Effector CD8-positive, alpha-beta T cell (primary cell): ENCODE measurements around the gene MLLT3.

Experiments
- DNase-seq: peaks from one replicate; lab custom pipeline; 2025; lab: John Stamatoyannopoulos, UW
- total RNA-seq, 4 experiments: gene quantifications; one replicate each; lab custom pipeline; 2026; lab: John Stamatoyannopoulos, UW

Gene MLLT3
- 115 to 240 (median 156) reads per million in 4 experiments for total RNA-seq

DNA sequence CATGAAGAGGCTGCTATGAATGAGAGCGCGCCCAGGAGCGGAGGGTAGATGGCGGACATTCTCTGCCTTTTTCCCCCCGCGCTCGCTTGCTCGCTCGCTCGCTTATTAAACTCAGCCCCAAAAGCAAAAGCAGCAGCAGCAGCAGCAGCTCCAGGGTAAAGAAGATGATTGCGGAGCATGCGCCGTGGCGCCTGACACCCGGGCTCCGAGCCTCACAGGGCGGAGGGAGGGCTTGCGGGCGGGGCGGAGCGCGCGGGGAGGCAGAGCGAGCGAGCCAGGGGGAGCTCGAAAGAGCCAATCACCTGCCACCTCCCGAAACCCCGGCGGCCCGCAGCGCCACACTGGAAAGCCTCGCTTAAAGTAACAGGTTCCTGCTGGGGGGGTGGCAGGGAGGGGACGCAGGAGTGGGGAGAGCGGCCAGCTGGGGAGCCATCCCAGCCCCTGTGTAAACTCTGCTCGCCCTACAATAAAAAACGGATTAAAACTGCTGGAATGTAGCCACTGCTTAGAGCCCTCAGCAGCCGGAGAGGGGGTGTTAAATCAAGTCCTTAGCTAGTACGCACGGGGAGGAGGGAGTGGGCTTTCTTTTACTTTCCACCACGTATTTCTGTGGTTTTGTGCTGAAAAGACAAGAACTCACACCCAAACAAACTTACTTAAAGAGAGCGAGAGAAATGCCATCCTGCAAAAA lies at the start of gene MLLT3:
Gene MLLT3, minus strand, starts transcription at position 170 of the 691 bp plus-strand sequence.
- DNase-seq = peak; percentile 94

DNA sequence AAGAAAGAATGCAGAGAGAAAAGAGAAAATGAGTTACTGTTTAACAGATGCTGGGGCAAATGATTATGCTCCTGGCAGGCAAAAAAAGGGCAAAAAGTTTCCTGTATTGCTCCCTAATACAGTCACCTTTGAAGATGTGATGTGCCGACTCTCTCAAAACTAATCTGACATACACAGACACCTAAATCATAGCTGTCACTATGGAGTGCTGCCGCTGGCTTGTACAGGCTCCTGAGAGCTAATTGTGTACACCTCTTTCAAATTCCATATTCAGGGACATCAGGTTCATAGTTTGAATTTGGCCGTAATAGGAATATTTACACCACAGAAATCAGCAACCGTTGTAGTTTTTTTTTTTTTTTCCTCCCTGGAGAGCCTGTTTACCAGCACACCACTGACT lies 49.3 kb upstream of the MLLT3 start:
- DNase-seq = no peak

DNA sequence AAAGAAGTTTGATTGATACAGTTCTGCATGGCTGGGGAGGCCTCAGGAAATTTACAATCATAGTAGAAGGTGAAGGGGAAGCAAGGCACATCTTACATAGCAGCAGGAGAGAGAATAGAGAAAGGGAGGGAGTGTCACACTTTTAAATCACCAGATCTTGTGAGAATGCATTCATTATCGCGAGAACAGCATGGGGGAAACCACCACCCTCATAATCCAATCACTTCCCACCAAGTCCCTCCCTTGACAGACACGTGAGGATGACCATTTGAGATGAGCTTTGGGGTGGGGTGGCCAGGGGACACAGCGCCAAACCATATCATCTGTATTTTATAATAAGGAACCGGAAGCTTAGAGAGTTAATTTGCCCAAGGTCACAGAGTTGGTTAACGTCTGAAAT lies 48.1 kb upstream of the MLLT3 start:
- DNase-seq = no peak

DNA sequence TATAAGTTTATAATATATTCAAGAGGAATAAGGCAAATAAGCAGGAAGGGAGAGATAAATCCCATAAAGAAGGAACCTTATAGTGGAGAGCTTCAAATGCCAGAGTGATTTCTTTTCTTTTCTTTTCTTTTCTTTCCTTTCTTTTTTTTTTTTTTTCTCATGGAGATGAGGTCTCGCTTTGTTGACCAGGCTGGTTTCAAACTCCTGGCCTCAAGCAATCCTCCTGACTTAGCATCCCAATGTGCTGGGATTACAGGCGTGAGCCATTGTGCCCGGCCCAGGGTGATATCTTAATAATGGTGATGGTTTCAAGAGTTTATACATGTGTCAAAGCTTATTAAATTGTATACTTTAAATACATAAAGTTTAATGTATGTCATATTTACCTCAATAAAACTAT lies 42.2 kb upstream of the MLLT3 start:
- DNase-seq = no peak

DNA sequence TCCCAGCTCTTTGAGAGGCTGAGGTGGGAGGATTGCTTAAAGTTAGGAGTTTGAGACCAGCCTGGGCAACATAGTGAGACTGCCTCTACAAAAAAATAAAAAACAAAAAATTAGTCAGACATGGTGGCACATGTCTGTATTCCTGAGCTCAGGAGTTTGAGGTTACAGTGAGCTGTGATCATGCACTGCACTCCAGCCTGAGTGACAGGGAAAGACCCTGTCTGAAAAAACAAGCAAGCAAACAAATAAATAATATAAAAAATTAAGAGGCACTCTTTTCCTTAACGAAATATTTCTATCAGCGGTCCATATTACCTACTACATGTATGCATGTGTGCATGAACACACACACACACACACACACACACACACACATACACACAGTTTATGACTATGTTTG lies 40.8 kb upstream of the MLLT3 start:
- no peak for DNase-seq

DNA sequence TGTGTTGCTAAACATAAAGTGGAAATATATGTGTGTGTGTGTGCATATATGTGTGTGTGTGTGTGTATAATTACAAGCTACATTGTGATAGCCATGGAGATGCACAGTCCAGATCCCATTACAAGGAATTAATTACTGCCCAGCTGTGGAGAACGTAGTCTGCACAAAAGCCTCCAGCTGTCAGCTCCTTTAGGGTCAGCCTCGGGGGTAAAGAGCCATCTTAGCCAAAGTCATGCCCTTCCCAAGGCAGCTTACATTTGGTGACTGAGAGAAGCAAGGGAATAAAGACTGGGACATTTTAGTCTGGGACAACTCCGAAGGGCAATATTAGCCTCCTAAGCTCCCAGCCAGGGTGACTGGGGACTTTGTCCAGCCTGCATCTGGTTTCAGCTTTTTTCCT lies 39.9 kb upstream of the MLLT3 start:
- no peak for DNase-seq

DNA sequence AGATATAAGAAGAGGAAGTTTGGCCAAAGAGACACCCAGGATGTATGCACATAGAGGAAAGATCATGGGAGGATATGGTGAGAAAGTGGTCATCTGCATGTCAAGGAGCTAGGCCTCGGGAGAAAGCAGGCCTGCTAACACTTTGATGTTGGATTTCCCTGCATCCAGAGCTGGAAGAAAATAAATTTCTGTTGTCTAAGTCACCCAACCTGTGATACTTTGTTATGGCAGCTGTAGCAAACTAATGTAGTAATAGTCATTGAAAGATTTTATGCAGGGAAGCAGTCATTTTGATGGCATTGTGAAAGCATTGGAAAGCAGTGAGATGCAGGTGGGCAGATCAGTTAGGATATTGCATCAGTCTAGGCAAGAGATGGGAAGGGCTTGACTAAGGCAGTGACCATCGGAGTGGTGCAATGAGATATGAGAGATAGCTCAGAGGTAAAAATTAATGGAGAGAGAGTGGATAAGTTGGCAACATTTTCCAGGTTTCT lies 37.2 kb upstream of the MLLT3 start:
- no peak for DNase-seq

DNA sequence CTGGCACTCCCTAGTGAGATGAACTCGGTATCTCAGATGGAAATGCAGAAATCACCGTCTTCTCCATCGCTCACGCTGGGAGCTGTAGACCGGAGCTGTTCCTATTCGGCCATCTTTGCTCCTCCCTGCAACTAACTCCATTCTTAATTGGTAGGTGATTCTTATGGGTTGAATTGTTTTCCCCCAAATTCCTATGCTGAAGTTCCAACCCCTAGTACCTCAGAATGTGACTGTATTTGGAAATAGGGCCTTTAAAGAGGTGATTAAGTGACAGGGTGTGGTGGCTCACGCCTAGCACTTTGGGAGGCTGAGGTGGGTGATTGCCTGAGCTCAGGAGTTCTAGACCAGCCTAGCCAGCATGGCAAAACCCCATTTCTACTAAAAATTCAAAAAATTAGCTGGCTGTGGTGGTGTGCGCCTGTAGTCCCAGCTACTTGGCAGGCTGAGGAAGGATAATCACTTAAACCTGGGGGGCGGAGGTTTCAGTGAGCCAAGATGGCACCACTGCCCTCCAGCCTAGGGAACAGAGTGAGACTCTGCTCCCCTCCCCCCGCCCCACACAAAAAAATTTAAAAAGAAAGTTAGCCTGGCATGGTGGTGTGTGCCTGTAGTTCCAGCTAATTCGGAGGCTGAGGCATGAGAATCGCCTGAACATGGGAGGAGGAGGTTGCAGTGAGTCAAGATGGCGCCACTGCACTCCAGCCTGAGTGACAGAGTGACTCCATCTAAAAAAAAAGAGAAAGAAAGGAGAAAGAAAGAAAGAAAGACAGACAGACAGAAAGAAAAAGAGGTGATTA lies 36.6 kb upstream of the MLLT3 start:
- DNase-seq = no peak

DNA sequence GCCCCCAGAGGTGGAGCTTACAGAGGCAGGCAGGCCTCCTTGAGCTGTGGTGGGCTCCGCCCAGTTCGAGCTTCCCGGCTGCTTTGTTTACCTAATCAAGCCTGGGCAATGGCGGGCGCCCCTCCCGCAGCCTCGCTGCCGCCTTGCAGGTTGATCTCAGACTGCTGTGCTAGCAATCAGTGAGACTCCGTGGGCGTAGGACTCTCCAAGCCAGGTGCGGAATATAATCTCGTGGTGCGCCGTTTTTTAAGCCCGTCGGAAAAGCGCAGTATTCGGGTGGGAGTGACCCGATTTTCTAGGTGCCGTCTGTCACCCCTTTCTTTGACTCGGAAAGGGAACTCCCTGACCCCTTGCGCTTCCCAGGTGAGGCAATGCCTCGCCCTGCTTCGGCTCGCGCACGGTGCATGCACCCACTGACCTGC lies 36.0 kb upstream of the MLLT3 start:
- peak; percentile 31 for DNase-seq

DNA sequence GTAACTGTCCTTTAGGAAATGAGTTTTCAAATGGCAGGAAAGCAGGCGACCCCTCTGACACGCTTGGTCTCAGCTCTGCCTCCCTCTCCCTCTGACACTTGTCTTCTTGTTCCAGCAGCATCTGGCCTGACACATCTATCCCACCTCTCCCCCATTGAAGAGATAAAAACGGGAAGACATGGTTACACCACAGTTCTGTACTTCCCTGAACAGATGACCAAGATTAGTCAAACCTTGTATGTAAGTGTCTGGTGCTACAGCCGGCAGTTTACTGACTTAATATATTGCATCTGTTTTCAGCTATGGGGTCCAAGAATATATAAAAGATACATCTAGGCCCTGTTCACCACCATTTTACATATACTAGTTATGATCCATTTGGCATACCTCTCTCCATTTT lies 29.6 kb upstream of the MLLT3 start:
- DNase-seq = no peak

DNA sequence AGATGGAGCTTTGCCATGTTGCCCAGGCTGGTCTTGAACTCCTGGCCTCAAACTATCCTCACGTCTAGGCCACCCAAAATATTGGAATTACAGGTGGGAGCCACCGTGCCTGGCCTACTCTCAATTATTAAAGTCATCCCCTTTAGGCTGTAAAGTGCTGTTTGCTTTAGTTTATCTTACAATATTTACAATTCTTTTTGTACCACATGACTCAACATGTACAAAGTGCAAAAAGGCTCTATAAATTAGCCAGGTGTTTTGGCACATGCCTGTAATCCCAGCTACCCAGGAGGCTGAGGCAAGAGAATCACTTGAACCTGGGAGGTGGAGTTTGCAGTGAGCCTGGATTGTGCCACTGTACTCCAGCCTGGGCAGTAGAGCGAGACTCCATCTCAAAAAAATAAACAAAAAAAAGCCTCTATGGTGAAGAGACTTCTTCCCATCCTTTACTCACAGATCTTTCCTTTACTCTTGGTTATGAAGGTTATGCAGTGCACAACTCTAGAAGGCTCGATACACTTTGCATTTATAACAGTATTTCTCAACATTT lies 28.5 kb upstream of the MLLT3 start:
- DNase-seq = no peak

DNA sequence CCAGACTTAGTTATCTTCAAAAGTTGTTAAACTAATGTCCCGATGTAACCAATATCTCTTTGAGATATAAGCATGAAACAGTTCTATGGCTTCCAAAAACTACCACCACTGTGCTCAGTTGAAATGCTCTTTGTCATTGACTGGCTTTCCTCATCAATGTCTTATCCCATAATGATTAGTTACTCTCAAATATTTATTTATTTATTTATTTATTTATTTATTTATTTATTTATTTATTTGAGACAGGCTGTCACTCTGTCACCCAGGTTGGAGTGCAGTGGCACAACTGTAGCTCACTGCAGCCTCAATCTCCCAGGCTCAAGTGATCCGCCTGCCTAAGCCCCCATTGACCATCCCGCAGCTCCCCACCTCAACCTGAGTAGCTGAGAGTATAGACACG lies 28.0 kb upstream of the MLLT3 start:
- DNase-seq = no peak

DNA sequence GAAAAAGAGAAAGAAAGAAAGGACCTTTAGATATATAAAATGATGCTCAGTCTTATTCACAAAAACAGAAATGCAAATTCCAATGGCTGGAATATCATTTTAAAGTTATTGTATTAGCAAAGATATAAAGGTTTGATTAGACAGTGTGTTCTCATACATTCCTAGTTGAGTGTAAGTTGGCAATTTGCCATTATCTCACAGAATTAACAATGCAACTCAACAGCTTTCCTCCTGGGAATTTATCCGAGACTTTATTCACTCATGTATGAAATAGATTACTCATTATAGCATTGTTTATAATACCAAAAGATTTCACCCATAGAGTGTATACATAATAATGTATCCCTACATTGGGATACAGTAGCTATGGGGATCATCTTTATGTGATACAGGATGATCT lies 27.1 kb upstream of the MLLT3 start:
- DNase-seq = no peak

DNA sequence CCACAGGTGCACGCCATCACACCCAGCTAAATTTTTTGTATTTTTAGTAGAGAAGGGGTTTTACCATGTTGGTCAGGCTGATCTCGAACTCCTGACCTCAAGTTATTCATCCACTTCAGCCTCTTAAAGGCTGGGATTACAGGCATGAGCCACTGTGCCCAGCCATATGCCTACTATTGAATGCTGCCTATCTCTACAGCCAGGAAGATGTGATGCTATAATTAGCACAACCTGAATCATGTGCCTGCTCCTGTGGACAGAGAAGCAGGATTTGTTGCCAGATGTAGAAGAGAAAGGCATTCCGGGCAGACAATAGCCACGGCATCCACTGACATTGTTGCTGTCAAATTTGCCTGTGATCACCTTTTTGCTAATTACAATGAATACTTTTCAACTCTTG lies 24.4 kb upstream of the MLLT3 start:
- no peak for DNase-seq

DNA sequence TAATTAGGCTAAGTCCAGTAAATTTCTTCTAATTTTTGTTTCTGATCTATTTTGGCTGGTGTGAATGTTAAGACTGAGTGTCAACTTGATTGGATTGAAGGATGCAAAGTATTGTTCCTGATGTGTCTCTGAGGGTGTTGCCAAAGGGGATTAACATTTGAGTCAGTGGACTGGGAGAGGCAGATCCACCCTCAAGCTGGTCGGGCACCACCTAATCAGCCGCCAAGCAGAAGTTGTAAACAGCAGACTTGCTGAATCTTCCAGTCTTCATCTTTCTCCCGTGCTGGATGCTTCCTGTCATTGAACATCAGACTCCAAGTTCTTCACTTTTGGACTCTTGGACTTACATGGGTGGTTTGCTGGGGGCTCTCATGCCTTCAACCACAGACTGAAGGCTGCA lies 21.4 kb upstream of the MLLT3 start:
- no peak for DNase-seq

DNA sequence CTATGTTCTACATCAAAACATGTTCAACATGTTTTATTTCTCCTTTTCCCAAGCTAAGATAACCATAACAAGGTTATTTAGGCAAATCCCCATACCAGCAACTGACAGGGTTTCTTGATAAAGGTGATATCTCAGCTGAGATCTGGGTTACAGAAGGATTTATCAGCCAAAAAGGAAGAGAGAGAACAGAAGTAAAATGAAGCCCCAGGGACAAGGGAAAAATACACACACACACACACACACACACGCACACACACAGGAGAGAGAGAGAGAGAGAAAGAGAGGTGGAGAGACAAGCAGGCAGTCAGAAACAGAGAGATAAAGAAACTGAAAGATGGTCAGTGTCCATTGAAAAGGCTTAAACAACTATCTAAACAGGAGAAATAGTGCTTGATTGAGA lies 19.7 kb upstream of the MLLT3 start:
- no peak for DNase-seq

DNA sequence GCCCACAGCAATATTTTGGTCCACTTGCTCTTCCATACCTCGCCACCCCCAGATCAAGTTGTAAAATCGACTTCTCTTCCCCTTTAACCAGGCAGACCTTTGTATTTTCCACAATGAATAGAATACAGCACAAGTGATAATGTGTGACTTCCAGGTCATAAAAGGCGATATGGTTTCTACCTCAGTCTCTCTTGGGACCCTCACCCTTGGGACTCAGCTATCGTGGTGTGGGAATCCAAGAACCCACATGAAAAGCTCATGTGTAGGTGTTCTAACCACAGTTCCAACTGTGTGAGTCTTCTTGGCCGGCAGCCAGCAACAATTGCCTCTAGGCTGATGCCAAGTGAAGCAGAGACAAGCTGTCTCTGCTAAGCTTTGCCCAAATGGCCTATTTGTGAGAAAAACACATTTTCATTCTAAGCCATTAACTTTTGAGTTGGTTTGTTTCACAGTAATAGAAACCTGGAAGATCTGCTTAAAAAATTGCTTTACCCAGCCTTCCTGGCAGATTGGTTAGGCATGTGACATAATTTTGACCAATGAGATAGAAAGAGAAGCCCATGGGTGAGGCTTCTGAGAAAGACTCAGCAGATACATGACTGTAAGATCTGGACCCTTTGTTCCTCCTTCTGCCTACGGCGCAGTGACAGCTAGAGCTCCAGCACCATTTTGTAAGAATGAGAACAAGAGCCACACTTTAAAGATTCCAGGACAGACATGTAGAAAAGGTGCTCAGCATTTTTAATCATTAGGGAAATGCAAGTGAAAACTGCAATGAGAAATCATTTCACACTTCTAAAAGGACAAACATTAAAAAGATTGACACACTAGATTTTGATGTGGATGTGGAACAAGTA lies 18.3 kb upstream of the MLLT3 start:
- peak; percentile 67 for DNase-seq

DNA sequence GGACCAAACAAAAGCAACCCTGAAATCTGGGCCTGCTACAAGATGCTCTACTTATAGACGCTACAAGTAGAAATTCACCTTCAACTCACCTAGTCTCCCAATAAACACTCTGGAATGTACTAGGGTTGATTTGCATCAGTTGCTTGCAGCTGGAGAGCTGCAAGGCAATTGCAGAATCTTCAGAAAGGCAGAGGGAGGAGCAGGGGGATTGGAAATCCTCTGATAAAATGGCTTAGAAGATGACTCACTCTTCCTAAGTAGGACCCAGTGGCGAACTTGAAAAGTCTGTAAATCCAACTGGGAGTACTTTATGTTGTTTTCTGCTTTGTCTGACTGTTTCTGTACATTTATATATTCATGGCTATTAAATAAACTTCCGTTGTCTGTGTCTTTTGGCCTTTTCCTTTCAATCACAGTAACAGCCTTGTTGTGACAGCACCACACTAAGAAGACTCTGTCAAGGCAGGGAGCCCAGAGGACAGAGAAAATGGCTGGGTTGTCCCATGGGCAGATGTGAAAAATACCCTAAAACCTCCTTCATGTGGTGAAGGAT lies 14.7 kb upstream of the MLLT3 start:
- DNase-seq = no peak

DNA sequence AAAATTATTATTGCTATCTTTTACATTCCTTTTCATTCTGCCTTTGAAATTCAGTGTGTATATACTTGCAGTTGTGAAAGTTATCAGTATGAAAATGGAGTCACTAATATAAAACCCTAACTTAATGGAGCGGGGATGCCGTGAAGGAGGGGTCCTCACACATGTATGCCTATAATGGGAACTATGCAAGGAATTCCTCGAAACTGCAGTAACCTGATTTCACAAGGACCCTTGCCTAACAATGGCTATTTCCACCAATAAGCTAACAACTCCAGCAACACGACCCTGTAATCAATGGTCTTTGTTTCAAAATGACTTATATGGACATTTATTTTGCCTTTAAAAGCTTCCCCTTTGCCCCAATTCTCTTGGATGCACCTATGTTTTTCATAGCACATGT lies 12.6 kb upstream of the MLLT3 start:
- no peak for DNase-seq

DNA sequence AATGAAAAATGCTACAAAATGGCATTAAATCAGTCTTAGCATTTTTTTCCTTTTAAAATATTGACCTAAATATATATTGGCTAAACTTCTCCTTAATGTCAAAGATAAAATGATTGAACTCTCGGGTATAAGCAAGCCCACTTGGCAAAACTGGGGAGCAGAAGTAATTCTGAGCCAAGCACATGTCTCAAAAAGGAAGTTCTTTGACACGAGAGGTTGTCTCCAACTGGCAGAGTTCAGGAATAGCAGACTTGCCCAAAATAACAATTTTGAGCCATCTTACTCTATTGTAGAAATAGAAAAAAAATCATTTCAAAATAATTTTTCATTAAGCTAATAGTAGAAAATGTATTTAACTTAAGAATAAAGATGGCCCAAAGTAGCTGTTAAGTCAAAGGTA lies 10.4 kb upstream of the MLLT3 start:
- DNase-seq = no peak

DNA sequence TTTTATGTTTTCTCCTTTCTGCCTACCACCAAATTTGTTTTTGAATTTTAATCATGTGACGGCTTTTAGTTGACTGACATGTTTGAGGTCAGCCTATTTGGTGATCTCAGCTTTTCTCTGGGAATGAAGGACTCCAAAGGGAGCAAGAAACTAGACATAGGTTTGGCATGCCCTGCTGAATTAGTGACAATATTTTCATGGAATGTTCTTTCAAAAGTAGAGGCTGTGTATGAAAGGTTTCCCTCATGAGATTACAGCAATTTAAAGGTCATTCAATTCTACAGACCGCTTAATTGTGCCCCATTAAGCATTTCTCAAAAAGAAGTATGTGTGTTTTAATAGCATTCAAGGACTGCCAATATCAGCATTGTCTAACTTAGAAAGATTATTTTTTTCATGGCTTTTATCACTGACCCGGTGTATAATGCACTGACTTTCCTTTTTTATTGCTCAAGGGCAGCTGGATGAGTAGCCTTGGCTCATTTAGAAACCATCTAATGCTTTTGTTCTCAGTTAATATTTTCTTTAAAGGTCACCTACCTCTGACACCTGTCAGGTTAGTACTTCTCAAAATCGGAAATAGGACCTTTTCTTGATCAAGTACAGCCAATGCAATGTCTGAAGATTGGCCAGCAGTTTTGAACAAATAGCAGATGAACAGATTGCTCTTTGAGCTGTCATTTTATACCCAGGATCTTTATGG lies 8.1 kb upstream of the MLLT3 start:
- no peak for DNase-seq
